Neural cell (in vitro differentiated cells): ENCODE results near the gene ADAM11. TPM values are rescaled to one million over a fixed set of nuclear protein-coding genes. Genes with fewer than 3 reads are reported as not detected.

ENCODE experiments used
- H2AFZ ChIP-seq: fragments of 200-600, 300-800 bp; sonication (generic), shearing (Covaris generic); 2 replicates; pipeline ENCODE4 v1.6.0; 2014; ENCODE audit warnings: low read depth, mild to moderate bottlenecking, antibody characterized with exemption, low read length, moderate library complexity
- H3F3A ChIP-seq: fragments of 200-600 bp; shearing (Covaris generic); 2 replicates; pipeline ENCODE4 v1.6.1; 2016; ENCODE audit warnings: mild to moderate bottlenecking, moderate library complexity, mixed read lengths, antibody characterized with exemption, low read length; ENCODE audit not compliant: insufficient read depth, poor library complexity, severe bottlenecking
- H3K27ac ChIP-seq: fragments of 200-600, 300-800 bp; sonication (generic), shearing (Covaris generic); 2 replicates; pipeline ENCODE4 v1.5.1; 2014; ENCODE audit warnings: mild to moderate bottlenecking, low read length, moderate library complexity
- H3K27me3 ChIP-seq: fragments of 300-800, 200-600 bp; sonication (generic), shearing (Covaris generic); 2 replicates; pipeline ENCODE4 v1.6.0; 2014; ENCODE audit warnings: mild to moderate bottlenecking, low read depth, low read length, moderate library complexity; ENCODE audit not compliant: insufficient read depth
- H3K36me3 ChIP-seq: fragments of 300-800, 200-600 bp; sonication (generic), shearing (Covaris generic); 2 replicates; pipeline ENCODE4 v1.5.1; 2014; ENCODE audit warnings: mild to moderate bottlenecking, antibody characterized with exemption, low read length, moderate library complexity; ENCODE audit not compliant: insufficient read depth
- H3K4me2 ChIP-seq: fragments of 300-800, 200-600 bp; sonication (generic), shearing (Covaris generic); 2 replicates; pipeline ENCODE4 v1.6.0; 2014; ENCODE audit warnings: mild to moderate bottlenecking, low read length
- H3K4me3 ChIP-seq: fragments of 300-800, 200-600 bp; sonication (generic), shearing (Covaris generic); 2 replicates; pipeline ENCODE4 v1.5.1; 2014; ENCODE audit warnings: mild to moderate bottlenecking, low read length, moderate library complexity
- H3K79me2 ChIP-seq: fragments of 200-600 bp; shearing (Covaris generic); replicated peaks from 2 replicates; pipeline ENCODE4 v1.6.0; 2014; ENCODE audit warnings: mild to moderate bottlenecking, low read length, moderate library complexity; ENCODE audit not compliant: insufficient read depth
- H3K9ac ChIP-seq: fragments of 300-800, 200-600 bp; sonication (generic), shearing (Covaris generic); 2 replicates; pipeline ENCODE4 v1.6.1; 2016; ENCODE audit warnings: mild to moderate bottlenecking, low read length, mixed read lengths
- H3K9me2 ChIP-seq: fragments of 200-600 bp; shearing (Covaris generic); 2 replicates; pipeline ENCODE4 v1.6.1; 2016; ENCODE audit warnings: mild to moderate bottlenecking, low read length, mixed read lengths; ENCODE audit not compliant: insufficient read depth
- H3K9me3 ChIP-seq: fragments of 200-600, 300-800 bp; sonication (generic), shearing (Covaris generic); 2 replicates; pipeline ENCODE4 v1.6.1; 2016; ENCODE audit warnings: mild to moderate bottlenecking, mixed run types, low read length, moderate library complexity, mixed read lengths
- H4K20me1 ChIP-seq: fragments of 200-600 bp; shearing (Covaris generic); 2 replicates; pipeline ENCODE4 v1.6.1; 2016; ENCODE audit warnings: mild to moderate bottlenecking, mixed run types; ENCODE audit not compliant: insufficient read depth
- EP300 ChIP-seq: fragments of 450-650 bp; conservative IDR thresholded peaks from 2 replicates; pipeline ENCODE4 v1.6.1; 2014; ENCODE audit warnings: antibody characterized with exemption, mild to moderate bottlenecking, moderate library complexity; ENCODE audit not compliant: poor library complexity, severe bottlenecking
- EZH2 ChIP-seq: fragments of 200-600, 300-800 bp; shearing (Covaris generic), sonication (generic); IDR thresholded peaks from 2 replicates; pipeline ENCODE4 v1.6.1; 2014; ENCODE audit warnings: antibody characterized with exemption, low read length, borderline replicate concordance, mild to moderate bottlenecking; ENCODE audit not compliant: insufficient read depth, poor library complexity, severe bottlenecking
- MXI1 ChIP-seq: fragments of 450-650 bp; conservative IDR thresholded peaks from 2 replicates; pipeline ENCODE4 v1.6.1; 2014; ENCODE audit warnings: antibody characterized with exemption, mild to moderate bottlenecking; ENCODE audit not compliant: poor library complexity, severe bottlenecking
- POLR2AphosphoS5 ChIP-seq: IDR thresholded peaks from 2 replicates; pipeline ENCODE4 v1.6.1; 2012
- RAD21 ChIP-seq: fragments of 450-650 bp; conservative IDR thresholded peaks from 2 replicates; pipeline ENCODE4 v1.6.1; 2014; ENCODE audit warnings: antibody characterized with exemption, mild to moderate bottlenecking, moderate library complexity
- SMC3 ChIP-seq: fragments of 450-650 bp; conservative IDR thresholded peaks from 2 replicates; pipeline ENCODE4 v1.6.1; 2014; ENCODE audit warnings: antibody characterized with exemption, mild to moderate bottlenecking, moderate library complexity; ENCODE audit not compliant: poor library complexity
- TAF1 ChIP-seq: IDR thresholded peaks from 2 replicates; pipeline ENCODE4 v1.6.1; 2012; ENCODE audit warnings: low read depth
- polyA plus RNA-seq: library from polyadenylated mRNA; depleted of rRNA; stranded (reverse); fragments of >200 nt; gene quantifications from 2 replicates; pipeline ENCODE4 v1.2.3, GENCODE V29; 2014
- TF ChIP-seq, protein P1 (sequence below): fragments of 450-650 bp; IDR thresholded peaks from 2 replicates; pipeline ENCODE4 v1.5.1; 2014; ENCODE audit warnings: antibody characterized with exemption, mild to moderate bottlenecking, moderate library complexity; ENCODE audit not compliant: poor library complexity, severe bottlenecking
- TF ChIP-seq, protein P2 (sequence below): IDR thresholded peaks from 2 replicates; pipeline ENCODE4 v1.6.1; 2012; ENCODE audit warnings: borderline replicate concordance

ADAM11 gene
- polyA plus RNA-seq, 1 donor from 2014 or later = 25.8 TPM

GRCh38 chr17:44780845-44781480, 22.2 kb downstream of the ADAM11 start:
- TF ChIP-seq POLR2AphosphoS5 (no peak), MXI1 (no peak), SMC3 (no peak), EZH2 (no peak), RAD21 (no peak), TAF1 (no peak), EP300 (no peak)
- TF ChIP-seq, protein P1, sequence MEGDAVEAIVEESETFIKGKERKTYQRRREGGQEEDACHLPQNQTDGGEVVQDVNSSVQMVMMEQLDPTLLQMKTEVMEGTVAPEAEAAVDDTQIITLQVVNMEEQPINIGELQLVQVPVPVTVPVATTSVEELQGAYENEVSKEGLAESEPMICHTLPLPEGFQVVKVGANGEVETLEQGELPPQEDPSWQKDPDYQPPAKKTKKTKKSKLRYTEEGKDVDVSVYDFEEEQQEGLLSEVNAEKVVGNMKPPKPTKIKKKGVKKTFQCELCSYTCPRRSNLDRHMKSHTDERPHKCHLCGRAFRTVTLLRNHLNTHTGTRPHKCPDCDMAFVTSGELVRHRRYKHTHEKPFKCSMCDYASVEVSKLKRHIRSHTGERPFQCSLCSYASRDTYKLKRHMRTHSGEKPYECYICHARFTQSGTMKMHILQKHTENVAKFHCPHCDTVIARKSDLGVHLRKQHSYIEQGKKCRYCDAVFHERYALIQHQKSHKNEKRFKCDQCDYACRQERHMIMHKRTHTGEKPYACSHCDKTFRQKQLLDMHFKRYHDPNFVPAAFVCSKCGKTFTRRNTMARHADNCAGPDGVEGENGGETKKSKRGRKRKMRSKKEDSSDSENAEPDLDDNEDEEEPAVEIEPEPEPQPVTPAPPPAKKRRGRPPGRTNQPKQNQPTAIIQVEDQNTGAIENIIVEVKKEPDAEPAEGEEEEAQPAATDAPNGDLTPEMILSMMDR = no peak
- TF ChIP-seq, protein P2, sequence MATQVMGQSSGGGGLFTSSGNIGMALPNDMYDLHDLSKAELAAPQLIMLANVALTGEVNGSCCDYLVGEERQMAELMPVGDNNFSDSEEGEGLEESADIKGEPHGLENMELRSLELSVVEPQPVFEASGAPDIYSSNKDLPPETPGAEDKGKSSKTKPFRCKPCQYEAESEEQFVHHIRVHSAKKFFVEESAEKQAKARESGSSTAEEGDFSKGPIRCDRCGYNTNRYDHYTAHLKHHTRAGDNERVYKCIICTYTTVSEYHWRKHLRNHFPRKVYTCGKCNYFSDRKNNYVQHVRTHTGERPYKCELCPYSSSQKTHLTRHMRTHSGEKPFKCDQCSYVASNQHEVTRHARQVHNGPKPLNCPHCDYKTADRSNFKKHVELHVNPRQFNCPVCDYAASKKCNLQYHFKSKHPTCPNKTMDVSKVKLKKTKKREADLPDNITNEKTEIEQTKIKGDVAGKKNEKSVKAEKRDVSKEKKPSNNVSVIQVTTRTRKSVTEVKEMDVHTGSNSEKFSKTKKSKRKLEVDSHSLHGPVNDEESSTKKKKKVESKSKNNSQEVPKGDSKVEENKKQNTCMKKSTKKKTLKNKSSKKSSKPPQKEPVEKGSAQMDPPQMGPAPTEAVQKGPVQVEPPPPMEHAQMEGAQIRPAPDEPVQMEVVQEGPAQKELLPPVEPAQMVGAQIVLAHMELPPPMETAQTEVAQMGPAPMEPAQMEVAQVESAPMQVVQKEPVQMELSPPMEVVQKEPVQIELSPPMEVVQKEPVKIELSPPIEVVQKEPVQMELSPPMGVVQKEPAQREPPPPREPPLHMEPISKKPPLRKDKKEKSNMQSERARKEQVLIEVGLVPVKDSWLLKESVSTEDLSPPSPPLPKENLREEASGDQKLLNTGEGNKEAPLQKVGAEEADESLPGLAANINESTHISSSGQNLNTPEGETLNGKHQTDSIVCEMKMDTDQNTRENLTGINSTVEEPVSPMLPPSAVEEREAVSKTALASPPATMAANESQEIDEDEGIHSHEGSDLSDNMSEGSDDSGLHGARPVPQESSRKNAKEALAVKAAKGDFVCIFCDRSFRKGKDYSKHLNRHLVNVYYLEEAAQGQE = no peak
- Histone ChIP-seq H3K4me2 (no peak overlapping the region), H3K36me3 (no peaks in the 10 kb centered on the region), H3K79me2 (no peaks in the 10 kb centered on the region), H3K27me3 (peaks cover 6% of the 10 kb centered on the region), H3K4me3 (no peak overlapping the region), H3K9me3 (no peaks in the 10 kb centered on the region), H3K9ac (no peak overlapping the region), H2AFZ (no peak overlapping the region), H4K20me1 (no peaks in the 10 kb centered on the region), H3K27ac (no peak overlapping the region), H3K9me2 (no peaks in the 10 kb centered on the region), H3F3A (no peaks in the 10 kb centered on the region)

GRCh38 chr17:44781551-44782325, 22.9 kb downstream of the ADAM11 start:
- Histone ChIP-seq H3K27ac (no peak overlapping the region), H3K36me3 (no peaks in the 10 kb centered on the region), H3K27me3 (peaks cover under 1% of the 10 kb centered on the region), H3K4me3 (no peak overlapping the region), H3K79me2 (no peaks in the 10 kb centered on the region), H3K9ac (no peak overlapping the region), H3K4me2 (no peak overlapping the region), H3K9me3 (no peaks in the 10 kb centered on the region), H3F3A (no peaks in the 10 kb centered on the region), H2AFZ (no peak overlapping the region), H3K9me2 (no peaks in the 10 kb centered on the region), H4K20me1 (no peaks in the 10 kb centered on the region)
- no peak for TF ChIP-seq EP300
- TF ChIP-seq TAF1 = no peak
- TF ChIP-seq RAD21 = no peak
- no peak for TF ChIP-seq EZH2
- no peak for TF ChIP-seq SMC3
- TF ChIP-seq MXI1 = no peak
- TF ChIP-seq, protein P2 = no peak
- TF ChIP-seq POLR2AphosphoS5 = no peak
- TF ChIP-seq, protein P1 = no peak
